BLaER1 treated with 17β-estradiol and CSF1 and Interleukin-3, amounts not matched to agents 10 nM and 100 nM (cell line): ENCODE data around the gene SAMD10.
"Not testable (repeated sequence)": the region's sequence is repeated elsewhere in the genome, so short reads cannot be mapped to it uniquely, and the experiment has no call there.

Source experiments
- H3K27ac ChIP-seq, 11 experiments: shearing (Covaris generic); formaldehyde crosslinking; 2 replicates each; pipeline ENCODE4 v1.8.1; 2022
- H3K27me3 ChIP-seq, 11 experiments: shearing (Covaris generic); formaldehyde crosslinking; 2 replicates each; pipeline ENCODE4 v1.8.1; 2022
- H3K36me3 ChIP-seq, 11 experiments: shearing (Covaris generic); formaldehyde crosslinking; 2 replicates each; pipeline ENCODE4 v1.8.1; 2022
- H3K4me1 ChIP-seq, 10 experiments: shearing (Covaris generic); formaldehyde crosslinking; 2 replicates each; pipeline ENCODE4 v1.8.1; 2022
- H3K4me2 ChIP-seq, 11 experiments: shearing (Covaris generic); formaldehyde crosslinking; 2 replicates each; pipeline ENCODE4 v1.8.1; 2022
- H3K4me3 ChIP-seq, 10 experiments: shearing (Covaris generic); formaldehyde crosslinking; 2 replicates each; pipeline ENCODE4 v1.8.1; 2022
- H3K9ac ChIP-seq, 11 experiments: shearing (Covaris generic); formaldehyde crosslinking; 2 replicates each; pipeline ENCODE4 v1.8.1; 2022
- H3K9me3 ChIP-seq, 11 experiments: shearing (Covaris generic); formaldehyde crosslinking; replicated peaks in 1 of 11; 2 replicates each; pipeline ENCODE4 v1.8.1; 2022
- H4K20me1 ChIP-seq, 11 experiments: shearing (Covaris generic); formaldehyde crosslinking; 2 replicates each; pipeline ENCODE4 v1.8.1; 2022
- Cebpa-rat ChIP-seq, 11 experiments: shearing (Covaris generic); IDR thresholded peaks; 2 replicates each; pipeline ENCODE4 v1.8.1; 2022

Gene SAMD10

DNA sequence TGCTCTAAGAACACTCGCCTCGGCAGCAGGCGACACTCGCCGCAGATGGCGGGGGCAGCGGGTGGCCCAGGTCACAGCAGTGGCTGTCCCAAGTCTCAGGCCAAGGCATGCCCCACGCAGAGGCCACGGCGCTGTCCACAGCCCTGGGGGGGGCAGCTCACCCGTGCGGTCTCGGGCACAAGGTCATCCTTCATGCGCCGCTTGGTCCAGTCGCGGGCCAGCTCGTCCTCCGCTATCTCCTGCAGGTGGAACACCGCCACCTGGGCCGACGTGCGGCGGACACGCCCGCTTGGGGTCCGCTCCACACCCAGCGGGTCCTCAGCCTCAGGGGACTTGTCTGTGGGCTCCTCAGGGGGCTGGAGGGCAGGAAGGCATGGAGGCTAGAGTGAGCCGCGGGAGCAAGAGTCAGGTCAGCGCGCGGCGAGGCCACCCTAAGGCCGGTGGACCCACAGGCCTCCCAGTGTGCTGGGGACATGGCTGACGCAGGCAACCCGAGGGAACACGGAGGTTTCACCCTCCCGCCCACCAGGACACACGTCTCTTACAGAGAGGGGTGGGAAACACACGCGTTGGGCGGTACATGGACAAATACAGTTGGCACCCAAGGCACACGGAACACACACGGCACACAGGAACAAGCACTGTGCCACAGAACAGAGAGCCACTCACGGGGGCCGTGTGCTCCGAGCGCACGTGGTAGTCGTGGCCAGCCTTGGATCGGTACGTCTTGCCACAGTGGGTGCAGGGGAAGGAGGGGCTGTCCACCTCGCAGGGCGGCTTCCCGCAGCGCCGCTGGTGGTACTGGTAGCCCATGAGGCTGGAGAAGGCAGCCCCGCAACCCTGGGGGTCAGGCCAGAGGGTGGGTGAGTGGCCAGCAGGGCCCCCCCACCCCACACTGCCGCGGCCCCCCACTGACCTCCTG lies 16.8 kb downstream of the SAMD10 start:
- Histone ChIP-seq H3K9ac (no peak overlapping the region), H3K27ac (no peak overlapping the region), H3K4me1 (peaks cover 12 to 21% (median 18%) of the 10 kb centered on the region in 10 experiments; a peak in 18 of 20 replicates), H3K27me3 (no peaks in the 10 kb centered on the region), H3K4me2 (no peak overlapping the region), H3K4me3 (no peak overlapping the region), H4K20me1 (peaks cover 0 to 28% (median 0%) of the 10 kb centered on the region in 11 experiments; a peak in 3 of 22 replicates), H3K9me3 (peaks cover 15 to 38% (median 31%) of the 10 kb centered on the region in 11 experiments), H3K36me3 (peaks cover 55 to 81% (median 73%) of the 10 kb centered on the region in 11 experiments)
- no peak for TF ChIP-seq Cebpa-rat (IDR thresholded peaks at IDR 0.05)

DNA sequence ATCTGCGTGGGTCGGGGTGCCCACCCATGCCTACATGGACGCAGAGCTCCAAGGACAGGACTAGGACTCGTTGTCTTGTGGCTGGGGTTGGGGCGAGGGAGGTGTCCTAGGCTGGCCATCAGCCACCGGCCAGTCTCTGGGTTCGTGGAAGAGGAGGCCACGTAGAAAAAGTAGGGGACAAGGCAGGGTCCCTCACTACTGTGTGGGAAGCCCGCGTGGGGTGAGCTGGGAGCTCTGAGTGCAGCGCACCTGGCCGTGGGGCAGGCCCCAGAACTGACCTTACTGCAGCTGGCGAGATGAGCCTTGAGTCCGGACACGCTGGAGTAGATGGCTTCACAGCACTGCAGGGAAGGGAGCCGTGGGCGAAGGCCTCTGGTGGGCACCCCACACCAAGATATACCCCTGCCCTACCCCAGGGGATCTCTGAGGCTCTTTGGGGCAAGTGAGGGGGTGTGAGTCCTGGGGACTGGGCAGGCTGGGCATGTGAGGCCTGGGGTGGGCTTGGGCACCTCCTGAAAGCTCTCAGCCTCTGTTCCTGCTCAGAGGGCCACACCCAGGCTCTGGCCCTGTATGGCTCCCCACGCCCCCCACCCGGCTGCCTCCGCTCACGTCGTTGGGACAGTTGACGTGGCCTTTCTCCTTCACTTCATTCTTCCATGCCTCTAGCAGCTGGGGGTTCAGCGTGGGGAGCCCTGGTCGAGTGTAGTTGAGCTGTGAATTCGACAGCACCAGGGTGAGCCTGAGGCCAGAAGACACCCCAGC lies 17.6 kb downstream of the SAMD10 start:
- Histone ChIP-seq H3K27me3 (no peaks in the 10 kb centered on the region), H3K4me2 (no peak overlapping the region), H3K4me3 (no peak overlapping the region), H3K27ac (no peak overlapping the region), H3K4me1 (peaks cover 20 to 28% (median 26%) of the 10 kb centered on the region in 10 experiments), H3K36me3 (peaks cover 47 to 73% (median 65%) of the 10 kb centered on the region in 11 experiments), H4K20me1 (peaks cover 0 to 28% (median 0%) of the 10 kb centered on the region in 11 experiments; a peak in 3 of 22 replicates), H3K9me3 (peaks cover 15 to 30% (median 23%) of the 10 kb centered on the region in 11 experiments), H3K9ac (no peak overlapping the region)
- no peak for TF ChIP-seq Cebpa-rat (IDR thresholded peaks at IDR 0.05)

DNA sequence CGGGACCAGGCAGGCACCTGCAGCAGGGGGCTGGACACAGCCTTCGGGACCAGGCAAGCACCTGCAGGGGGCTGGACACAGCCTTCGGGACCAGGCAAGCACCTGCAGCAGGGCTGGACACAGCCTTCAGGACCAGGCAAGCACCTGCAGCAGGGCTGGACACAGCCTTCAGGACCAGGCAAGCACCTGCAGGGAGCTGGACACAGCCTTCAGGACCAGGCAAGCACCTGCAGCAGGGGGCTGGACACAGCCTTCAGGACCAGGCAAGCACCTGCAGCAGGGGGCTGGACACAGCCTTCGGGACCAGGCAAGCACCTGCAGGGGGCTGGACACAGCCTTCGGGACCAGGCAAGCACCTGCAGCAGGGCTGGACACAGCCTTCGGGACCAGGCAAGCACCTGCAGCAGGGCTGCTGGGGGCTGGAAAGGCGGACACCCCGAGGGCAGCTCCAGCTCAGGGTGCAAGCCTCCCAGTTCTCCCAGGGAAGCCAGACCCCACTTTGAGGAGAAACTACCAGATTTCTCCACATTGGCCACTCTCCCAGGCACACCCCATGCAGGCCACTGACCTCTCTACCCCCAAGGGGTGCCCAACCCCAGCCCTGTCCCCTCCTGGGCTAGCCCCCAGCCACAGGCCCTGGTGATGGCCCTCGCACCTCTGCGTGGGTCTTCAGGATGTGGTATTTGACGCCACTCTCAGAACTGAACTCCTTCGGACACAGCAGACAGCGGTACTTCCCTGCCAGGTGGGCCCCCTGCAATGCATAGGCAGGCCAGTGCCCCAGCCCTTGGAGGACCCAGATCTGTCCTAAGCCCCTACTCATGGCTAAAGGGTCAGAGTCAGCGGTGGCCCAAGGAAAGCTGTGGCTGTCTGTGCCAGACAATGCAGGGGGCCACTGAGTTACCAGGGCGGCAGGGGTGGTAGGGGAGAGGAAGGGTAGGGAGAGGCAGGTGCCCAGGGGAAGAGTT lies 18.5 kb downstream of the SAMD10 start:
- H3K27me3 ChIP-seq, H3K9ac ChIP-seq, H3K4me2 ChIP-seq, H3K4me3 ChIP-seq, H3K27ac ChIP-seq: not testable (repeated sequence)
- Histone ChIP-seq H3K4me1 (peaks cover 21 to 31% (median 29%) of the 10 kb centered on the region in 10 experiments), H3K36me3 (peaks cover 38 to 64% (median 55%) of the 10 kb centered on the region in 11 experiments), H3K9me3 (peaks cover 6 to 21% (median 14%) of the 10 kb centered on the region in 11 experiments; a peak in 20 of 22 replicates), H4K20me1 (peaks cover 0 to 28% (median 0%) of the 10 kb centered on the region in 11 experiments; a peak in 3 of 22 replicates)

DNA sequence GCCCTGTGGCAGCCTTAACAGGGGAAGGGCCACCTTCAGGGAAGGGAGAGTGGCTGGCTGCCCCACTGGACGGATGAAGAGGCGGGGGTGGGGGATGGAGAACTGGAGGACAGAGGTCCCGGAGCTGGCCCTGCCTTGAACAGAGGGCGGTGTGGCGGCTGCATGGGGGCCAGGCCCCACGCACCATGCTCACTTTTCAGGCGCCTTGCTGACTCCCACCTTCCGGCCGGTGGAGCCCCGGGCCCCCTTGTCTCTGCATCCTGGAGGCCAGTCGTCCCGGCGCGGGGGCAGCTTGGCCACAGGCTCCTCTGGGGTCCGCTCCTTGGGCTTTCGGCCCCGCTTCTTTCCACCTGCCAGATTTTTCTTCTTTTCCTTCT lies 19.8 kb downstream of the SAMD10 start:
- H3K9ac ChIP-seq = no peak overlapping the region
- peaks cover 4 to 39% (median 10%) of the 10 kb centered on the region in 11 experiments for H4K20me1 ChIP-seq
- no peak overlapping the region for H3K4me3 ChIP-seq
- TF ChIP-seq Cebpa-rat (IDR thresholded peaks at IDR 0.05) = no peak
- H3K27ac ChIP-seq = peak overlapping the region in 1 of 11 experiments; percentile 90; a peak in 2 of 22 replicates
- peaks cover 37 to 62% (median 55%) of the 10 kb centered on the region in 11 experiments for H3K36me3 ChIP-seq
- H3K27me3 ChIP-seq = no peaks in the 10 kb centered on the region
- H3K4me2 ChIP-seq = no peak overlapping the region
- peaks cover 25 to 40% (median 34%) of the 10 kb centered on the region in 10 experiments for H3K4me1 ChIP-seq
- peaks cover 5 to 17% (median 10%) of the 10 kb centered on the region in 11 experiments; a peak in 16 of 22 replicates for H3K9me3 ChIP-seq

DNA sequence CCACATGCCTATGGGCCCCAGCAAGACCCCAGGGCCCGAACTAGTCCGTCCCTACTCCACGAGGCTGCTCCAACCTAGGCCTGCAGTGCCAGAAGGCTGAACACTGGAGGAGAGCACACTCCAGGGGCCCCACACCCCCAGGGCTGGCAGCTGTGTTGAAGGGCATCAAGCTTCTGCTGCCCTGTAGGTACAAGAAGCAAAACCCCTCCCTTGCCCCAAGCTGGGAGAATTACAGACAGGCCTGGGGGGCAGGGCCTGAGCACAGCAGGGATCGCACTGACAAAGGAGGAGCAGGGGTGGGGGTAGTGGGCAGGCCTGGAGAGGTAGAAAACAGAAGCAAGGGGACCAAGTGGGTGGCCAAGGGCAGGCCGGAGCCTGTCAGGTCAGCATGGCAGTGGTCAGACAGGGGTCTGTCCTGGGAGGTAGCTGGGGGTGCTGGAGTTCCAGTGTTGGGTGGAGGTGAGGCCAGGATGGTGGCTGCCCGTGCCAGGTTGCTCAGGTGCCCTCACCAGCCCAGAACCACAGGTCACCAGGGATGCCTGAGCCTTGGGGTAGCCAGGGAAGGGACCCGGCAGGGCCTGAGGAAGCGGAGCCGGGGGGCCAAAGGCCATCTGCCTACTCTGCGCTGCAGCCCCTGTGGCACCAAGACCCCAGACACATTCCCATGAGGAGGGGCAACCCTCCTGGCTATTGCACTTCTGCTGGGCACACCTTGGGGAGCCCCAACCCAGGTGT lies 20.3 kb downstream of the SAMD10 start:
- Histone ChIP-seq H3K4me3 (no peak overlapping the region), H3K9me3 (peaks cover 0 to 12% (median 4%) of the 10 kb centered on the region in 11 experiments; a peak in 13 of 22 replicates), H3K9ac (peak overlapping the region in 5 of 11 experiments; percentile 15 to 72 (median 57); a peak in 6 of 22 replicates), H3K36me3 (peaks cover 31 to 57% (median 49%) of the 10 kb centered on the region in 11 experiments), H3K27me3 (no peaks in the 10 kb centered on the region), H4K20me1 (peaks cover 10 to 45% (median 16%) of the 10 kb centered on the region in 11 experiments), H3K27ac (peak overlapping the region in 7 of 11 experiments; percentile 10 to 97 (median 53); a peak in 11 of 22 replicates), H3K4me1 (peaks cover 30 to 46% (median 39%) of the 10 kb centered on the region in 10 experiments), H3K4me2 (peak overlapping the region in 9 of 11 experiments; percentile 95 to 100 (median 98); a peak in 11 of 22 replicates)
- no peak for TF ChIP-seq Cebpa-rat (IDR thresholded peaks at IDR 0.05)

DNA sequence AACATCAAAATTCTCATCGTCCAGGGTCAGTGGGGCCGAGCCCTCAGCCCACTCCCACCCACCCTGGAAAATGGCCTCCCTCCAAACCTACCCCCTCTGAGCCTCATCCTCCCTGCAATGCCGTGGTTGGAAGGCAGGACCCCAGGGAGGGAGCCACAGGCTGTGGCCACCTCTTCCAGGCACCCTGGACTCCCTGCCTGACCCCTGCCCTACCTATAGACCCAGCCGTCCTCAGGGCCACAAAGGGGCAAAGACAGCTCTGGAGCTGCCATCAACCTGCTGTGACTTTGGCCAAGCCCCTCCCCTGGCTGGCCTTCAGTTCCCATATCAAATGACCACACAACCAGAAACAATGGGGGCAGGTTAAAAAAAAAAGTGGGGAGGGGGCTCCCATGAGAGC lies 21.0 kb downstream of the SAMD10 start:
- Histone ChIP-seq H3K36me3 (peaks cover 25 to 50% (median 43%) of the 10 kb centered on the region in 11 experiments), H3K4me3 (no peak overlapping the region), H3K9me3 (peaks cover 0 to 5% (median 0%) of the 10 kb centered on the region in 11 experiments; a peak in 4 of 22 replicates), H3K27ac (peak overlapping the region in 7 of 11 experiments; percentile 10 to 97 (median 53); a peak in 11 of 22 replicates), H3K27me3 (no peaks in the 10 kb centered on the region), H4K20me1 (peaks cover 16 to 51% (median 22%) of the 10 kb centered on the region in 11 experiments), H3K4me1 (peaks cover 37 to 53% (median 46%) of the 10 kb centered on the region in 10 experiments), H3K4me2 (peak overlapping the region; percentile 7 to 100 (median 98); a peak in 17 of 22 replicates), H3K9ac (peak overlapping the region in 5 of 11 experiments; percentile 15 to 72 (median 57); a peak in 7 of 22 replicates)
- no peak for TF ChIP-seq Cebpa-rat (IDR thresholded peaks at IDR 0.05)
